Epidermal melanocyte (primary cell): Measurements from ENCODE around the gene RUVBL2.
A peak's percentile ranks its signal among the peaks of the same experiment; 100 is the strongest.

Source experiments
- DNase-seq: peaks from one replicate; pipeline ENCODE4 v3.0.0; 2011; ENCODE audit warnings: low spot score; ENCODE audit not compliant: insufficient read length

The RUVBL2 gene

DNA sequence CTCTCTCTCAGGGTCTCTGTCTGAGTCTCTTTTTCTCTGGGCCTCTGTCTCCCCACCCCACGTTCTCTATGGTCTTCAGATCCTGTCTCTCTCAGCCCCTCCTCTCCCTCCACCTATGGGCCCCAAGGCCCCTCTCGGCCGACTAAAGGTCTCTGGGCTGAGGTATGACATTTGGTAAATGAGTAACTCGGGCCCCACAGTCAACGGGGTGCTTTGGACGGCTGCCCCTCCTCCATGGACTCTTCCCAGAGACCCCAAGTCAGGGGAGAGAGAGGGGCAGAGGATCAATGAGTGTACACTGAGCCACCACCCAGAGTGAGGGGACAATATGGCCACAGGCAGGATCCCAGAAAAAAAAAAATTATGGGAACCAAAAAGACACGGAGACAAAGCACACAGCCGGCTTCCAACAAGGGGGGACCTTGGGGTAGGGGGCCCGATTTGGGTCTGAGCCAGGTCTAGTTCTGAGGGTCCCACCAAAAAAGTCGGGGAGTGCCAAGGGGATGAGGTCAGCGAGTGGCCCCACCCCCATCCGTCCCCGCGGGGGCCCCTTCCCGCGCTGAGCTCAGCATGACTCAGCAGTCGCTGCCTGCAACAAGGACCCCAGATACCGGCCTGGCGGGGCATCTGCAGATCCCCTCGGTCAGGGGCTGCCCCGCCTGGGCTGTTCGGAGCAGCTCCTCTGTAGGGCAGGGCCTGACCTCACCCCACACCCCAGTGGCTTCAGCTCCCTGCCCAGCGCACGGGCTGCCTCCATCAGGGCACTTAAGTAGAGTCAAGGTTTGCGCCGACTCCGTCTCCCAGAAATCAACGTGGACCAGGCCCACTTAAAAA, 30.1 kb upstream of the RUVBL2 start:
- no peak for DNase-seq

DNA sequence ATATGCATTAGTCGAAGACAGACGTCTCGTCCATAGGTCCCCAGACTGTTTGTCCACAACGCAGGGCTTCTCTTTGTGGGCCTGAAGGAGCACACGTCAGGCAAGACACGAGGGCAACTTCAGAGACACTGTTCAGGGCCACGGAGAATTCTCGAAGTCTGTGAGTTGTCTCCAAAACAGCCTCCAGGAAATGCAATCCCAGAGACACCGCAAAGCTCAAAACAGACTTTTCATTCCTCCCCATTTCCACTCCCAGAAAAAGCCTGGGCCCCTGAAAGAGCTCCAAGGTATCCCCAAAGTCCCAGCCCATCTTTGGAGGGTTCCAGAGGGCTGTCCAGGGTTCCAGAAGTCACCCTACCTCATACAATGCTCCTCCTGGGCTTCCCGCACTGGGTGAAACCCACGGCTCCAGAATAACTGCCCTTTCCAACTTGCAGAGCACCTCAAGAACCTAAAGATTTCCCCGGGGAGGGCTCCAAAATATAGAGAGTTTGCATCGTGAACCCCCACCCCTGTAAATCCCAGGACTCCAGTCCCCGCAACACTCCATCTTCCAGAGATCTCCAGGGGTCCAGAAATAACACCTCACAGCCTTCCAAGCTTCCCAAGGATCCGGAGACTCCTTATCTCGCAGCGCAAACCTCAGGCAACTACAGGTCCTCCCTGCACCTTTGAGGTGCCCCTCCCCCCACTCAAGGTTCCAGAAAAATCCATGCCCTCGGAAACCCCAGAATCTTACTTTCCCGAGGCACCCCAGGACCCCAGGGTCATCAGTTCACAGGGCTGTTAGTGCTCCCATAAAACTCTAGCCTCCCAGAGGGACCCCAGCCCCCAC, 29.3 kb upstream of the RUVBL2 start:
- DNase-seq = no peak

DNA sequence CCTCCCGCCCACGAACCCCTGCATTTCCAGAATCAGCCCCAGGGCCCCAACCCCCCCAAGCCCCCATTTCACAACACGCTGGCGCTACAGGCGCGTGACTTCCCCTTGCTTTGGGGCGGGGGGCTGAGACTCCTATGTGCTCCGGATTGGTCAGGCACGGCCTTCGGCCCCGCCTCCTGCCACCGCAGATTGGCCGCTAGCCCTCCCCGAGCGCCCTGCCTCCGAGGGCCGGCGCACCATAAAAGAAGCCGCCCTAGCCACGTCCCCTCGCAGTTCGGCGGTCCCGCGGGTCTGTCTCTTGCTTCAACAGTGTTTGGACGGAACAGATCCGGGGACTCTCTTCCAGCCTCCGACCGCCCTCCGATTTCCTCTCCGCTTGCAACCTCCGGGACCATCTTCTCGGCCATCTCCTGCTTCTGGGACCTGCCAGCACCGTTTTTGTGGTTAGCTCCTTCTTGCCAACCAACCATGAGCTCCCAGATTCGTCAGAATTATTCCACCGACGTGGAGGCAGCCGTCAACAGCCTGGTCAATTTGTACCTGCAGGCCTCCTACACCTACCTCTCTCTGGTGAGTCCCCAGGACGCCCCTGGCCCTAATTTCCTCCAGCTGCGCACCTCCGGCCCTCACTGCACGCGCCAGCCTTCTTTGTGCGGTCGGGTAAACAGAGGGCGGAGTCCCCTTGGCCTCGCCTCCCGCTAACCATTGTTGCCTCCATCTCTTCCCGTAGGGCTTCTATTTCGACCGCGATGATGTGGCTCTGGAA, 28.5 kb upstream of the RUVBL2 start, which contains the start of gene FTL:
Gene FTL, plus strand, starts transcription at position 270 of the 766 bp plus-strand sequence. Its CDS starts 199 bp downstream, at position 469.
- DNase-seq = peak; percentile 98

DNA sequence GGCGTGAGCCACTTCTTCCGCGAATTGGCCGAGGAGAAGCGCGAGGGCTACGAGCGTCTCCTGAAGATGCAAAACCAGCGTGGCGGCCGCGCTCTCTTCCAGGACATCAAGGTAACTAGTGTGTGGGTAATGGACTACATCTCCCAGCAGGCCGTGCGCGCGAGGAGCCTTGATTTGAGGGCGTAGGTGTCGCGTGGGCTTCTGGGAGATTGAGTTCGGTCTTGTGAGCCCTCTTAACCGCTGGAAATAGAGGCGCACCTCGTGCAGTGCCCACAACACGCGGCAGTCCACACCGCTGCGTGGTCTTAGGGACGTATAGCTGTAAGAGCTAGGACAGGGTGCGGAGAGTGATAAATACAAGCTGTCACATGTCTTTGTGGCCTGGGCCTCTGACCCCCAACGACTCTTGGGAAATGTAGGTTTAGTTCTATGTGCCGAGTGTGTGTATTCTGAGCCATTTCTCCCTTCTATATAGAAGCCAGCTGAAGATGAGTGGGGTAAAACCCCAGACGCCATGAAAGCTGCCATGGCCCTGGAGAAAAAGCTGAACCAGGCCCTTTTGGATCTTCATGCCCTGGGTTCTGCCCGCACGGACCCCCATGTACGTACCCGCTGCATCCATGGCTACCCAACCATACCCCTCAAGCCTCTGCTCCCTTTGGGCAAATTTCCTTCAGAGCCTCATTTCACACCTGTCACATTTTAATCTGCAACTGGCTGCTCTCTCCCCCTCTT, 27.7 kb upstream of the RUVBL2 start:
- peak; percentile 66 for DNase-seq

DNA sequence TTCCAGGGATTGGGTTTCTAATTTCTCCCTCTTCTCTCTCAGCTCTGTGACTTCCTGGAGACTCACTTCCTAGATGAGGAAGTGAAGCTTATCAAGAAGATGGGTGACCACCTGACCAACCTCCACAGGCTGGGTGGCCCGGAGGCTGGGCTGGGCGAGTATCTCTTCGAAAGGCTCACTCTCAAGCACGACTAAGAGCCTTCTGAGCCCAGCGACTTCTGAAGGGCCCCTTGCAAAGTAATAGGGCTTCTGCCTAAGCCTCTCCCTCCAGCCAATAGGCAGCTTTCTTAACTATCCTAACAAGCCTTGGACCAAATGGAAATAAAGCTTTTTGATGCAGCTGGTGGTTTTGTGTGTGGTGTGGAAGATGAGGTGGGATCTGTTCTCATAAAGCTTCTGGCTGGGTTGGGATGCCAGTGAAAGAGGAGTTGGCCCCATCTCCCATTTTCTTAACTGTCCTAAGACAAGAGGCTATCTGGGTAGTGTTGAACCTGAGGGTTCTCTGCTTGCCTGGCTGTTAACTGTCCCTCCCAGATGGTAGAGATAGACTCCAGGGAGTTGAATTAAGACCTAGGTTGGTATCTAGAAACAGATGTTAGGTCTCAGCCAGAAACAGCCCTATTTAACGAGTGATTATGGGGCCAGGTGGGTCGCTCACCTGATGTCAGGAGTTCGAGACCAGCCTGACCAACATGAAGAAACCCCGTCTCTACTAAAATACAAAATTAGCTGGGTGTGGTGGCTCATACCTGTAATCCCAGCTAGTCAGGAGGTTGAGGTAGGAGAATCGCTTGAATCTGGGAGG, 26.9 kb upstream of the RUVBL2 start:
- no peak for DNase-seq

DNA sequence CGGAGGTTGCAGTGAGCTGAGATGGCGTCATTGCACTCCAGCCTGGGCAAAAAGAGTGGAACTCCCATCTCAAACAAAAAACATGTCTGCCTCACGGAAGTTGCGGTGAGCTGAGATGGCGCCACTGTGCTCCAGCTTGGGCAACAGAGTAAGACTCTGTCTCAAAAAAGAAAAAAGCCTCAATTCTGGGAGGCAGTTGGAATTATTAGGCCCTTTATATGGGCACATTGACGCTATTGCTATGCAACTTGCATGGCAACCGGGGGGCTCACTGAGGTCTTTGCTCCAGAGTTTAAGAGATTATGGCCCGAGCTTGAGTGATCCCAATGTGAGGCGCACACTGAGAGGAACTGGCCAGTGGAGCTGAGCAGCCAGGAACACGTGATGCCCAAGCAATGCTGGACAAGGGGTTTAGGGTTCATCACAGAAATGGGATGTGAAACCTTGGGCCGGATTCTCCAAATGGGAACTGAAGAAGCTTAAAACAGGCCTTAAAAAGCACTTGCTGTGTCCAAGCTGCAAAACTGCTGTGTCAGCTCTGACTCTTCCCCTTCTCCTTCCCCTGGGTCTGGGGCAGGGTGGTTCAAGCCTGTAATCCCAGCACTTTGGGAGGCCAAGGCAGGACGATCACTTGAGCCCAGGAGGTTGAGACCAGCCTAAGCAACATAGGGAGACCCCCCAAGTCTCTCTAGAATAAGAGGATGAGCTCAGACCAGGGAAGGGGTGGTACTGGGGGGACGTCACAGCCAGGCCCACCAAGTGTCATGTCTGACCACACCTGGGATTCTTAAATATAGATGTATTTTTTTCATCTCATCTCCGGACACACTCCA, 26.1 kb upstream of the RUVBL2 start:
- DNase-seq = no peak

DNA sequence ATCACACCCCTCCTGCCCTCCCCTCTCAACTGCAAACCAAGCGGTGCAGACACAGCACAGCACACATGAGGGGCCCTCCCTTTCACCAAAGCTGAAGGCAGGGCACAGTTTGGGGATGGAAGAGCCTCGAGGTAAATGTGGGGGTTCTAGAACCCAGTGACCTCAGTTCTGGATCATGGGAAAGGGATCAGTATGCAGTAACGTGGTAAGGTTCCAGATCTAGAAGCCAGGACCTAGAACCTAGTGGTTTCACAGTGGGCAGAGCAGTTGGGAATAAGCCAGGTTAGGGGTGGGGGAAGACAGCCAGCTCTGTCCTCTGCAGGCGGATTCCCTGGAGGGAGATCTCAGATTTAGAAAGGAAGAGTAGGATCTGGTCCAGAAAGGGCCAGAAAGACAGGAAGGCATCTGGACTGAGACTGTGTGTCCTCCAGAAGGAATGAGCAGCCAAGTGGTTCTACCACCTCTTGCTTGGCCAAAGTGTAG, 25.5 kb upstream of the RUVBL2 start:
- DNase-seq = no peak

DNA sequence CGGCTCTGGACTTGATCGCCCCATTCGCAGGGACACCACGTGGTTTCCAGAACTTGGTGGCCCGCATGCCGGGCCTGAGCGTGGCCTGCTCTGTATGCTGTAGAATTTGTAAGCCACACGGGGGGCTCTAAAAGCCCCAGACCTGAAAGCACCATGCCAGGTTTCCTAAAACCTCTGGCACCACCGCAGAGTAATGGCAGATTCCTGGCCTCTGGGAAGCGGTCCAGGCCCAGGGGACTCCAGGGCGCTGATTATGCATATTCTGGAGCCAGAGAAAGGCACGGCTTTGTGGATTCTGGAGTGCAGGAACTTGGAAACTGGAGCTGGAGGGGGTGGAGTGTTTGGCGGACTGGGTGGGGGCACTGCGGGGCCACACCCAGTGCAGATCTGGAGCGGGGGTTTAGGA, 24.9 kb upstream of the RUVBL2 start:
- no peak for DNase-seq

DNA sequence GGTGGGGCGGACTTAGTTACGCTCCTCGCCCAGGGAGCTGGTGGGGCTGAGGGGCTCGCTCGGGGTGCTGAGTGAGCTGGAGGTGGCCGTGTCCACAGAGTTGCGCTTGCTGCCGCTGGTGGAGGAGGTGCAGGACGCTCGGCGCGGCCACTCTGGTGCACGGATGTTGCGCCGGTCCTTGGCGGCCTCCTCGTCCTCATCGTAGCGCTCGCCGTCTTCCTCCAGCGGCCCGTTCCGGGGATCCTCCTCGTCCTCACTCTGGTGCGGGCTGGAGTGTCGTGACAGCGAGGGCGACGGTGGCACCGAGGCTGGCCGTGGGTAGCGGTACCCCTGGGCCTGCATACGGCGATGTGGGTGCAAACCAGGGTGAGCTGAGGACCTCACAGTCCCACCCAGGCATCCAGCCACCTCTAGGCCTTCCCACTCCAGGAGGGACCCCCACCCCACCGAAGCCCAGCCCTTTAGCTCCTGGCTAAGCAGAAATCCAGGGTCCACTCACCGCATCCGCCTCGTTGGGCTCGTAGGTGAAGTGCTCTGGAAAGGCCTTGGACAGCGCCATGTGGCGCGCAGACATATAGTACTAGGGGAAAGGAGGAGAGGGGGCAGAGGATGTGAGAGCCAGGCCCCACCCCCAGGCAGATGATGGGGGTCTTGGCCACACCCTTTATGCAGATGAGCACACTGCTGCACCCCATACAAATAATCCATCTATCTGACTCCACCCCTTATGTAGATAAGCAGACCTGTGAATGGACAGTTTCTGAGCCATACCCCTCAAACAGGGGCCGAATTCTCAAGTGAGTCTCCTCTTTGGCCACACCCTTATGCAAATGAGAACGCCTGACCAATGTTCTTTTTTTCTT, 24.2 kb upstream of the RUVBL2 start:
- no peak for DNase-seq

DNA sequence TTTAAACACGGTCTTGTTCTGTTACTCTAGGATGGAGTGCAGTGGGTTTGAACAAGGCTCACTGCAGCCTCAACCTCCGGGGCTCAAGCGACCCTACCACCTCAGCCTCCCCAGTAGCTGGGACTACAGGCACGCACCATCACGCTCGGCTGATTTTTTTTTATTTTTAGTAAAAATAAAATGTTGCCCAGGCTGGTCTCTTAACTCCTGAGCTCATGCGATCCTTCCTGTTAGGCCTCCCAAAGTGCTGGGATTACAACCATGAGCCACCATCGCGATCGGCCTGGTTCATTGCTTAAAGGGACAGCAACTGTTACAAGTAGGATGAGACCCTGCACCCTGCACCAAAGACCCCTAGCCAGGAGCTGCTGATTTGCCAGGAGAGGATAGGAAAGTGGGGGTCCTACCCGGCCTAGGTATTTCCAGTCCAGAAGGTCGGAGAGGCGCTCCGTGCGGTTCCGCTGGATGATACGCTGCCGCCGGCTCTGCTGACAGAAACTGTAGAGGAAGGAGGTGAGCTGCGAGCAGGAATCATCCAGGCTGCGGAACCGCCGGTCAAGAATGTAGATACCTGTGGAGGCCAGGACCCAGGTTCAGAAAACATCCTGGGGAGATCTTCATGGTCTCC, 23.4 kb upstream of the RUVBL2 start:
- DNase-seq = no peak

DNA sequence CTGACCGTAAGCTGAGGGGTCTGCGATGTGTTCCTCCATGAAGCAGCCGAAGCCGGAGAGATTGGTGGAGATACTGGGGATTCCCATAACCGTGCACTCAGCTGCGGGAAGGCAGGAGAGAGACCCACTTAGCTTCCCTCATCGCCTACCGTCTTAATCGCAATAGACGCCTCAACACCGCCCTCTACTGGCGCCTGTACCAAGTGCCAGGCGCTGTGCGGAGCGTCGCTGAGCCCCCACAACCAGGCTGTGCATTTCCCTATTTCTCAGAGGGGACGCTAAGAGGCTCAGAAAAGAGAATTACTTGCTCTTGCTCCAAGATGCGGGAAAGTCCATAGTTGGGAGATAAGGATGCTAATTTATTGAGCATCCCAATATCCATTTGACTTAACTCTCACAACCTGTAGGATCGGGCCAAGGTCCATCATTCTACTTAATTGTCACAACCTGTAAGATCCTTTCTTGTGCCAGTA, 22.7 kb upstream of the RUVBL2 start:
- peak; percentile 78 for DNase-seq

DNA sequence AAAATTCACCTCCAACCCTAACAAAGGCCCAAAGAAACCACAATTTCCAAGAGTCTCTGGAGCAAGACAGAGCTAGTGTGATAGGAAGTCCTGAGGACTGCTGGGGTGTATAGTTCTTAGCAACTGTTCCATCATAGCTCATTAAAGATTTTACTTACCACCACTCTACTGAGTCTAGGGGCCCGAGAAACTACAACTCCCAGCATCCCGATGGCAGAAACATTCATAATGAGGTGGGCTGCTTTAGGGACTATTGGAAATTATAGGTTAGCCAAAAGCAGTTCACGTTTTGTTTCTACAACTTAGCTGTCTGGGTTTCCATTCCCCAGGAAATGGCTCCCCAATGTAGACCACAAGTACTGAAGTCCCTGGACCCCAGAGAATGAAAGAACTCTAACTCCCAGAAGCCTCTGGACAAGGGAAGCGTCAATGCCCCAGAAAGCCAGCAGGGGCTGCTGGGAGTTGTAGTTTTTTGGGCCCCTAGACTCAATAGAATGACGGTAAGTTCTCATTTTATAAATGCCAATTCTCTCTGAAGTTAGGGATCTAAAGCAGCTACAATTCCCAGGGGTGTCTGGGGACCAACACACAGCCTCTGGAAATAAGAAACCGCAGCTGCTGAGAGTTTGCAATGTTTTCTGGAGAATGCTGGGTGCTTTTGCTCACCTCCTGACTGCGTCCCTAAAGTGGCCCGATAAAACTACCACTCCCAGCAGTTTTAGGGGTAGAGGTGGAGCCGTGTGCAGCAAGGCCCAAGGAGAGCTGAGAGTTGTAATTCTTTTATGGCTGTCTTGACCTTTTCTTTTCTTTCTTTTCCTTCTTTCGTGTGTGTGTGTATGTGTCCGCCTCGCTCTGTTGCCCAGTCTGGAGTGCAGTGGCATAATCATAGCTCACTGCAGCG, 17.5 kb upstream of the RUVBL2 start:
- DNase-seq = no peak

DNA sequence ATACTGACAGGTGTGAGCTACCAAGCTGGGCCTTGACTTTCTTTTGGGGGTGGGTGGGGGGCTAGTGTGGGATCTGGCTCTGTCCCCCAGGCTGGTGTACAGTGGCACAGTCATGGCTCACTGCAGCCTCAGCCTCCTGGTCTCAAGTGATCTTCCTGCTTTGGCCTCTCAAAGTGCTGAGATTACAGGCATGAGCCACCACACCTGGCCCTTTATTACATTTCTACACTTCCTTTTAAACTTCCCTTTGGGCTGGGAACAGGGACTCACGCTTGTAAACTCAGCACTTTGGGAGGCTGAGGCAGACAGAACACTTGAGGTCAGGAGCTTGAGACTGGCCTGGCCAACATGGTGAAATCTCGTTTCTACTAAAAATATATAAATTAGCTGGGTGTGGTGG, 16.6 kb upstream of the RUVBL2 start:
- no peak for DNase-seq

DNA sequence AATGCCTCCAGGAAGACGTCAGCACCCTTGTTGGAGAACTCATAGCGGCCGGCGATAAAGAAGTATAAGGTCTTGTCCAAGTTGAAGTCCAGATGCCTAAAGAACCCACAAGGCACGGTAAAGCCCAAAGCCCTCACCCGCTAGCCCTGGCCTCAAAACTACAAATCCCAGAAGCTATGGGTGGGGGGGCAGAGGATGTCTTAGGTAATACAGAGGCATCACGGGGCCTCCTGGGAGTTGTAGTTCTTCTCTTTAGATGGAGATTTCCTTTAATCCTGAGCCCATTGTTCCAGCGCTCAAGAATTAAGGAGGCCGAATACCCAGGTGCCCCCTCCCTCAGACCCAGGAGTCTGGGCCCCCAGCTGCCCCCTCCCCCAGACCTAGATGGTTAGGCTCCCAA, 11.4 kb upstream of the RUVBL2 start:
- DNase-seq = no peak

DNA sequence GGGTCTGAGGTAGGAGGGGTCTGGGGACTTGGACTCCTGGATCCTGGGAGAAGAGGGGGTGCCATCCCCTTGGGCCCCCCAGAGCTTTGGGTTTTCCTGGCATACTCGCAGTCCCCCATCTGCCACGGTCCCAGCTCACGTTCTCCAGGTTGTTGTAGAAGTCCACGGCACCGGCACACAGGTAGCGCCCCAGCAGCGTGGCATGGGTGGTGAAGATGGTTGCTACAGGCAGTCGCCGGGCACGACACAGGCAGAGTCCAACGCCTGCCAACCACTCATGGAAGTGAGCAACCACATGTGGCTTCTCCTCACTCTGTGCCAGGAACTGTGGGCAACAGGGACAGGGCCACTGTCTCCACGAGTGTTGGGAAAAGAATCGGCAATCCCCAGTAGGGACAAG, 8.0 kb upstream of the RUVBL2 start:
- no peak for DNase-seq

DNA sequence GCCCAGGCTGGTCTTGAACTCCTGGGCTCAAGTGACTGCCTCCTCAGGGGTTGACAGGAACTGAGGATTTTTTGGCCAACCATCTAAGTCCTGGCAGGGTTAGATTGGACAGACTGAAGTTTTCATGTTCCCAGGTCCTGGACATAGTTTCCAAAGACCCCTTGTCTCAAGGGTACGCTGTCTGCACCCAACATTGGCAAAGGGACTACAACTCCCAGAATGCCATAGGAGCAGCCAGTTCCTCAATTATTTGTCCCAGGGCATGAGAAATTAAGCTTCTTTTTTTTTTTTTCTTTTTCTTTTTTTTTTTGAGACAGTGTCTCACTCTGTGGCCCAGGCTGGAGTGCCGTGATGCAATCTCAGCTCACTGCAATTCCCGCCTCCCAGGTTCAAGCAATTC, 7.5 kb upstream of the RUVBL2 start:
- DNase-seq = no peak

DNA sequence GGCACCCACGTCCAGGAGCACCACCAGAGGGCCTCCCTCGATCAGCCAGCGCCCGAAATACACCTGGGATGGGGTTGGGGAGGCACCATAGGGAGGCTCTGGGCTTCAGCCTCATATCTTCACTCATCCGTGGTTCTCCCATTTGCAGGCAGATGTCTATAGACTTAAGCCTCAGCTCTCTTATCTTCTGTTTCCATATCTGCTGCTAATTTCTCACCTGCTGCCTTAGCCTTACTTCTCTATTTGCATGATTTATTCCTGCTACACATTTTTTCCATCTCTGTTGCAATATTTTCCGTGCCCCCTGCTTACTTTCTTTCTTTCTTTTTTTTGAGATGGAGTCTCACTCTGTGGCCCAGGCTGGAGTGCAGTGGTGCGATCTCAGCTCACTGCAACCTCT, 6.4 kb upstream of the RUVBL2 start:
- no peak for DNase-seq
